Smooth muscle cell (in vitro differentiated cells): ENCODE results near the gene CTNNA3. TPM values are rescaled to one million over a fixed set of nuclear protein-coding genes. Genes with fewer than 3 reads are reported as not detected.

Source experiments
- DNase-seq: peaks from one replicate; lab custom pipeline; 2025; ENCODE audit not compliant: unreplicated experiment; lab: John Stamatoyannopoulos, UW
- H2AFZ ChIP-seq: fragments of 200-600 bp; sonication (generic); 2 replicates; pipeline ENCODE4 v1.6.0; 2016; ENCODE audit warnings: antibody characterized with exemption, low read depth, mild to moderate bottlenecking
- H3F3A ChIP-seq: fragments of 200-600 bp; sonication (generic); 2 replicates; pipeline ENCODE4 v1.6.0; 2017; ENCODE audit warnings: antibody characterized with exemption, low read depth
- H3K27ac ChIP-seq: fragments of 200-600 bp; sonication (generic); 2 replicates; pipeline ENCODE4 v1.5.1; 2016; ENCODE audit warnings: low read depth, mild to moderate bottlenecking
- H3K27me3 ChIP-seq: fragments of 200-600 bp; sonication (generic); 2 replicates; pipeline ENCODE4 v1.6.1; 2016; ENCODE audit warnings: low read depth, mild to moderate bottlenecking
- H3K36me3 ChIP-seq: fragments of 200-600 bp; sonication (generic); 2 replicates; pipeline ENCODE4 v1.5.1; 2016; ENCODE audit warnings: low read depth
- H3K4me1 ChIP-seq: fragments of 200-600 bp; sonication (generic); 2 replicates; pipeline ENCODE4 v1.5.1; 2016; ENCODE audit warnings: low read depth
- H3K4me2 ChIP-seq: fragments of 200-600 bp; sonication (generic); 2 replicates; pipeline ENCODE4 v1.6.0; 2016; ENCODE audit warnings: mild to moderate bottlenecking
- H3K4me3 ChIP-seq: fragments of 200-600 bp; sonication (generic); 2 replicates; pipeline ENCODE4 v1.5.1; 2016; ENCODE audit warnings: mild to moderate bottlenecking
- H3K79me2 ChIP-seq: fragments of 200-600 bp; sonication (generic); 2 replicates; pipeline ENCODE4 v1.6.0; 2016; ENCODE audit warnings: low read depth, mild to moderate bottlenecking
- H3K9ac ChIP-seq: fragments of 200-600 bp; sonication (generic); 2 replicates; pipeline ENCODE4 v1.6.0; 2016; ENCODE audit warnings: low read depth
- H3K9me3 ChIP-seq: fragments of 200-600 bp; sonication (generic); replicated peaks from 2 replicates; pipeline ENCODE4 v1.5.1; 2016; ENCODE audit warnings: low read depth
- H4K20me1 ChIP-seq: fragments of 200-600 bp; sonication (generic); 2 replicates; pipeline ENCODE4 v1.6.0; 2016; ENCODE audit warnings: low read depth
- WGBS: methylation state at CpG from one replicate; pipeline ENCODE4 v1.1.7; 2016; ENCODE audit warnings: low lambda C conversion rate; 5-methylcytosine and 5-hydroxymethylcytosine counted together
- polyA plus RNA-seq: library from polyadenylated mRNA; unstranded; fragments of >200 nt; fragmentation: Nextera tagmentation; extraction: Ambion mirVana; gene quantifications from 2 replicates; pipeline ENCODE4 v1.2.1, GENCODE V29; 2016
- total RNA-seq: library from RNA; depleted of rRNA; stranded (reverse); fragments of >200 nt; gene quantifications from 2 replicates; pipeline ENCODE4 v1.2.3, GENCODE V29; 2014
- TF ChIP-seq, protein P1 (sequence below): fragments of 200-600 bp; sonication (generic); IDR thresholded peaks from 2 replicates; pipeline ENCODE4 v1.5.1; 2017; ENCODE audit warnings: borderline replicate concordance, mild to moderate bottlenecking, antibody characterized with exemption; ENCODE audit not compliant: insufficient read depth, poor library complexity, severe bottlenecking

Gene CTNNA3
- total and polyA plus RNA-seq, 2 experiments from 2014 or later = 1.3 TPM; not detected in 1

DNA sequence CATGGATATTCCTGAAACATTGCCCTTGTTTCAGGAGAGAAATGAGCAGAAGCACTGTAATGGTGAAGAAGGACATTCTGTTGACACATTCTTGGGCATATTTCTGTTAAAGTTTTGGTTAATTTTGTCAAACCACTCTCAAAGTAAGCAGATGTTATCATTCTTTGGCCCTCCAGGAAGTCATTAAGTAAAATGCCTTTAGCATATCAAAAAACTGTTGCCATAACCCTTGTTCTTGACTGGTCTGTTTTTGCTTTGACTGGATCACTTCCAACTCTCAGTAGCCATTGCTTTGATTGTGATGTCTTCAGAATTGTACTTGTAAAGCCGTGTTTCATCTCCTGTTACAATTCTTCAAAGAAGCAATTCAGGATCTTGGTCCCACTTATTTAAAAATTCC is 1174.5 kb downstream of the CTNNA3 start:
- H3K27me3 ChIP-seq = no peaks in the 10 kb centered on the region
- no peak for DNase-seq
- TF ChIP-seq, protein P1, sequence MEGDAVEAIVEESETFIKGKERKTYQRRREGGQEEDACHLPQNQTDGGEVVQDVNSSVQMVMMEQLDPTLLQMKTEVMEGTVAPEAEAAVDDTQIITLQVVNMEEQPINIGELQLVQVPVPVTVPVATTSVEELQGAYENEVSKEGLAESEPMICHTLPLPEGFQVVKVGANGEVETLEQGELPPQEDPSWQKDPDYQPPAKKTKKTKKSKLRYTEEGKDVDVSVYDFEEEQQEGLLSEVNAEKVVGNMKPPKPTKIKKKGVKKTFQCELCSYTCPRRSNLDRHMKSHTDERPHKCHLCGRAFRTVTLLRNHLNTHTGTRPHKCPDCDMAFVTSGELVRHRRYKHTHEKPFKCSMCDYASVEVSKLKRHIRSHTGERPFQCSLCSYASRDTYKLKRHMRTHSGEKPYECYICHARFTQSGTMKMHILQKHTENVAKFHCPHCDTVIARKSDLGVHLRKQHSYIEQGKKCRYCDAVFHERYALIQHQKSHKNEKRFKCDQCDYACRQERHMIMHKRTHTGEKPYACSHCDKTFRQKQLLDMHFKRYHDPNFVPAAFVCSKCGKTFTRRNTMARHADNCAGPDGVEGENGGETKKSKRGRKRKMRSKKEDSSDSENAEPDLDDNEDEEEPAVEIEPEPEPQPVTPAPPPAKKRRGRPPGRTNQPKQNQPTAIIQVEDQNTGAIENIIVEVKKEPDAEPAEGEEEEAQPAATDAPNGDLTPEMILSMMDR = no peak
- H3K4me1 ChIP-seq = no peaks in the 10 kb centered on the region
- no peaks in the 10 kb centered on the region for H4K20me1 ChIP-seq
- WGBS = 64% methylated on average over 1 of the region's 1 CpG
- no peak overlapping the region for H2AFZ ChIP-seq
- no peak overlapping the region for H3K4me3 ChIP-seq
- H3K4me2 ChIP-seq = no peak overlapping the region
- H3K36me3 ChIP-seq = no peaks in the 10 kb centered on the region
- H3K9ac ChIP-seq = no peak overlapping the region
- no peaks in the 10 kb centered on the region for H3F3A ChIP-seq
- no peaks in the 10 kb centered on the region for H3K9me3 ChIP-seq
- H3K27ac ChIP-seq = no peak overlapping the region
- no peaks in the 10 kb centered on the region for H3K79me2 ChIP-seq

DNA sequence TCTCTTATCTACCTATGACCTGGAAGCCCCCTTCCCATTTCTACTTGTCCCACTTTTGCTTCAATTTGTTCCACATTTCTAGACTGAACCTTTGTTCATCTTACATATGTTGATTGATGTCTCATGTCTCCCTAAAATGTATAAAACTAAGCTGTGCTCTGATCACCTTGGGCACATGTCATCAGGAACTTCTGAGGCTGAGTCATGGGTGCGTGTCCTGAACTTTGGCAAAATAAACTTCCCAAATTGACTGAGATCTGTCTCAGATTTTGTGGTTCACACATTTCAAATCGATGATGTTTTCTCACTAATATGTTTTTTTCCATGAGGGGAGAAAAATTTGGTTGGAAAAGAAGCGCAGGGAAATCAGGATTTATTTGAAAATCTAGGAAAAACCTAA is 1176.4 kb downstream of the CTNNA3 start:
- Histone ChIP-seq H3K79me2 (no peaks in the 10 kb centered on the region), H4K20me1 (no peaks in the 10 kb centered on the region), H3K4me2 (no peak overlapping the region), H3K36me3 (no peaks in the 10 kb centered on the region), H3K9ac (no peak overlapping the region), H3K27ac (no peak overlapping the region), H3K4me3 (no peak overlapping the region), H3K4me1 (no peaks in the 10 kb centered on the region), H3K9me3 (no peaks in the 10 kb centered on the region), H3F3A (no peaks in the 10 kb centered on the region), H3K27me3 (no peaks in the 10 kb centered on the region), H2AFZ (no peak overlapping the region)
- TF ChIP-seq, protein P1 = no peak
- 94% methylated on average over 3 of the region's 3 CpGs for WGBS
- DNase-seq = no peak

DNA sequence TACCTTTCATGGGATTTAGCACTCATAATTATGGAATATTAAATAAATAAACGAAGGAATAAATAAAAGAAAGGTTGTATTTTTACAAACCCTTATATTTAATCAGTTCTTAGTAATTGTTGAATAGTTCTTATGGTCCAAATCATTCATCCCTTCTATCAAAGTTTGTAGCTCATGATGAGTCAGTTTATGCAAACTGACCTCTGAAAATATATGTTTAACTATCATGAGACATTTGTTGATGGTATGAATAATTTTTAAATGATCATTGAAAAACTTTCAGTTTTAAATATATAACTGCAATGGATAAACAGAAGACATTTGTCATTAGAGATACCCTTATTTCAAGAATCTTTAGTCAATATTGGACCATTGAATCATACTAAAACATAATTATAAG is 1181.3 kb downstream of the CTNNA3 start:
- Histone ChIP-seq H3K4me1 (no peaks in the 10 kb centered on the region), H3K27me3 (no peaks in the 10 kb centered on the region), H4K20me1 (no peaks in the 10 kb centered on the region), H3K9me3 (no peaks in the 10 kb centered on the region), H3K79me2 (no peaks in the 10 kb centered on the region), H3K4me3 (no peak overlapping the region), H3K4me2 (no peak overlapping the region), H2AFZ (no peak overlapping the region), H3K36me3 (no peaks in the 10 kb centered on the region), H3K27ac (no peak overlapping the region), H3F3A (no peaks in the 10 kb centered on the region), H3K9ac (no peak overlapping the region)
- no peak for DNase-seq
- 74% methylated on average over 1 of the region's 1 CpG for WGBS
- TF ChIP-seq, protein P1 = no peak

DNA sequence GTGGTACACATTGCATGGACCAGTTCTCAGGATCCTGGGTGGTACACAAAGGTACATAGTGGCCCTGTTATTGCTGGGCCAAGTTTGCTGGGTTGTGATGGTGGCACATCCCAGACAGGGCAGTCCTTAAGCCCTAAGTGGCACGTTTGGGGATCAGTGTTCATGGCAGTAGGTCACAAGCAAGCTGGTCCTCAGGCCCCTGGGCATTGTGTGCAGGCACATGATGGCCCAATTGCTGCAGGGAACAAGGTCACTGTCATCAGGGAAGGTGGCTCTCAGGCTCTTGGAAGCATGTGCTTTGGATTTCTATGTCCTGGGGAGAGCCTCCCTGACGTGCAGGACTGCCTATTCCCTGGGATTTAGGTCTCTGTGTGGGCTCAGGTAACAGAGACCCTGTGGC is 1182.5 kb downstream of the CTNNA3 start:
- TF ChIP-seq, protein P1 = no peak
- H3K79me2 ChIP-seq = no peaks in the 10 kb centered on the region

More for the DNA sequence above, 1182.5 kb downstream of the CTNNA3 start:
- Histone ChIP-seq H3K4me2 (no peak overlapping the region), H3K4me3 (no peak overlapping the region), H3K4me1 (no peaks in the 10 kb centered on the region), H2AFZ (no peak overlapping the region), H3K27ac (no peak overlapping the region), H3F3A (no peaks in the 10 kb centered on the region), H3K27me3 (no peaks in the 10 kb centered on the region), H4K20me1 (no peaks in the 10 kb centered on the region), H3K9ac (no peak overlapping the region), H3K9me3 (no peaks in the 10 kb centered on the region), H3K36me3 (no peaks in the 10 kb centered on the region)
- no peak for DNase-seq
- WGBS = 79% methylated on average over 2 of the region's 2 CpGs
